Trophoblast cell (in vitro differentiated cells and primary cell): ENCODE data around the gene CIAO1.
A peak's percentile ranks its signal among the peaks of the same experiment; 100 is the strongest.

Source experiments
- DNase-seq, 2 donors: peaks; one replicate each; pipeline ENCODE4 v3.0.0-alpha.2; 2016
- H2AFZ ChIP-seq: 2 replicates; pipeline ENCODE4 v1.6.1; 2013; ENCODE audit warnings: low read length, moderate library complexity, mild to moderate bottlenecking; ENCODE audit not compliant: insufficient read depth, poor library complexity
- H2AK5ac ChIP-seq: 2 replicates; pipeline ENCODE4 v1.6.1; 2013; ENCODE audit warnings: mild to moderate bottlenecking, low read length
- H2BK120ac ChIP-seq: 2 replicates; pipeline ENCODE4 v1.6.1; 2013; ENCODE audit warnings: low read length, mild to moderate bottlenecking, moderate library complexity; ENCODE audit not compliant: insufficient read depth, poor library complexity
- H2BK12ac ChIP-seq: 2 replicates; pipeline ENCODE4 v1.6.1; 2013; ENCODE audit warnings: mild to moderate bottlenecking, low read length, moderate library complexity
- H2BK5ac ChIP-seq: 2 replicates; pipeline ENCODE4 v1.6.1; 2013; ENCODE audit warnings: low read length, low read depth, moderate library complexity, mild to moderate bottlenecking; ENCODE audit not compliant: poor library complexity
- H3K14ac ChIP-seq: 2 replicates; pipeline ENCODE4 v1.6.1; 2013; ENCODE audit warnings: mild to moderate bottlenecking, low read length
- H3K18ac ChIP-seq: 2 replicates; pipeline ENCODE4 v1.6.1; 2013; ENCODE audit warnings: mild to moderate bottlenecking, low read length
- H3K23ac ChIP-seq: 2 replicates; pipeline ENCODE4 v1.6.1; 2013; ENCODE audit warnings: low read length
- H3K27ac ChIP-seq: 2 replicates; pipeline ENCODE4 v1.5.1; 2013; ENCODE audit warnings: low read depth, mild to moderate bottlenecking, inconsistent platforms, low read length, moderate library complexity
- H3K27me3 ChIP-seq: 2 replicates; pipeline ENCODE4 v1.6.1; 2013; ENCODE audit warnings: inconsistent platforms, mild to moderate bottlenecking, low read length, moderate library complexity; ENCODE audit not compliant: insufficient read depth
- H3K36me3 ChIP-seq, 2 experiments: 1 replicate in 1 of 2; 2 replicates in 1 of 2; pipeline ENCODE4 v1.6.1; 2013; ENCODE audit warnings: low read length in 2 of 2, mild to moderate bottlenecking in 2 of 2, moderate library complexity in 1 of 2; ENCODE audit not compliant: insufficient read depth in 2 of 2, control insufficient read depth in 1 of 2
- H3K4ac ChIP-seq: 2 replicates; pipeline ENCODE4 v1.6.1; 2013; ENCODE audit warnings: low read depth, mild to moderate bottlenecking, low read length, moderate library complexity
- H3K4me1 ChIP-seq, 2 experiments: 1 replicate in 1 of 2; 2 replicates in 1 of 2; pipeline ENCODE4 v1.6.1; 2013; ENCODE audit warnings: low read length in 2 of 2, mild to moderate bottlenecking in 2 of 2, moderate library complexity in 1 of 2; ENCODE audit not compliant: insufficient read depth in 2 of 2, control insufficient read depth in 1 of 2
- H3K4me2 ChIP-seq: 2 replicates; pipeline ENCODE4 v1.6.1; 2013; ENCODE audit warnings: inconsistent platforms, mild to moderate bottlenecking, low read length, moderate library complexity
- H3K4me3 ChIP-seq: 2 replicates; pipeline ENCODE4 v1.5.1; 2013; ENCODE audit warnings: mild to moderate bottlenecking, low read depth, low read length, inconsistent platforms
- H3K79me1 ChIP-seq: one replicate; pipeline ENCODE4 v1.6.1; 2013; ENCODE audit warnings: low read length
- H3K79me2 ChIP-seq: 2 replicates; pipeline ENCODE4 v1.6.1; 2013; ENCODE audit warnings: low read length, mild to moderate bottlenecking; ENCODE audit not compliant: control insufficient read depth, insufficient read depth, poor library complexity
- H3K9ac ChIP-seq: 2 replicates; pipeline ENCODE4 v1.6.1; 2013; ENCODE audit warnings: mild to moderate bottlenecking, low read length
- H3K9me3 ChIP-seq: 2 replicates; pipeline ENCODE4 v1.6.1; 2013; ENCODE audit warnings: low read depth, mild to moderate bottlenecking, control low read depth, inconsistent platforms, low read length; ENCODE audit not compliant: insufficient read depth
- H4K12ac ChIP-seq: 2 replicates; pipeline ENCODE4 v1.6.1; 2013; ENCODE audit warnings: low read depth, mild to moderate bottlenecking, low read length, moderate library complexity
- H4K8ac ChIP-seq: 2 replicates; pipeline ENCODE4 v1.6.1; 2013; ENCODE audit warnings: low read depth, mild to moderate bottlenecking, low read length, moderate library complexity
- H4K91ac ChIP-seq: one replicate; pipeline ENCODE4 v1.6.1; 2013; ENCODE audit warnings: low read depth, mild to moderate bottlenecking, low read length, moderate library complexity
- WGBS: extraction: QIAGEN DNeasy Blood & Tissue Kit; methylation state at CpG from one replicate; pipeline ENCODE4 v1.1.7; 2013; ENCODE audit warnings: missing lambda C conversion rate; ENCODE audit not compliant: insufficient read length, insufficient coverage; ENCODE audit errors: extremely low coverage; 5-methylcytosine and 5-hydroxymethylcytosine counted together

The CIAO1 gene

GRCh38 chr2:96319396-96319795 is 53.4 kb downstream of the CIAO1 start:
- WGBS = no CpG with 5 or more reads among the region's 1 CpG
- no peak overlapping the region for H3K23ac ChIP-seq

GRCh38 chr2:96320326-96320725 is 54.3 kb downstream of the CIAO1 start:
- DNase-seq = no peak
- Histone ChIP-seq H4K8ac (no peak overlapping the region), H3K27ac (no peak overlapping the region), H3K4me2 (no peak overlapping the region), H3K79me1 (no peaks in the 10 kb centered on the region), H3K9me3 (peaks cover 4% of the 10 kb centered on the region), H3K36me3 (no peaks in the 10 kb centered on the region), H3K79me2 (peaks cover 3% of the 10 kb centered on the region), H2BK5ac (no peak overlapping the region), H3K18ac (no peak overlapping the region), H3K4me1 (peaks cover 7 to 15% of the 10 kb centered on the region in 2 experiments), H2BK12ac (no peak overlapping the region), H2AK5ac (no peak overlapping the region), H3K9ac (no peak overlapping the region), H3K14ac (no peak overlapping the region), H2AFZ (no peak overlapping the region), H3K23ac (no peak overlapping the region), H4K12ac (no peak overlapping the region), H3K27me3 (peaks cover 37% of the 10 kb centered on the region), H3K4me3 (no peak overlapping the region), H2BK120ac (no peak overlapping the region), H4K91ac (no peak overlapping the region), H3K4ac (no peak overlapping the region)
- WGBS = no CpG with 5 or more reads among the region's 3 CpGs

More at GRCh38 chr2:96319396-96319795, 53.4 kb downstream of the CIAO1 start:
- Histone ChIP-seq H2BK12ac (no peak overlapping the region), H3K36me3 (no peaks in the 10 kb centered on the region), H3K4ac (no peak overlapping the region), H3K4me3 (no peak overlapping the region), H4K8ac (no peak overlapping the region), H3K27me3 (peaks cover 29% of the 10 kb centered on the region), H2AFZ (no peak overlapping the region), H3K18ac (no peak overlapping the region), H3K9ac (no peak overlapping the region), H3K79me2 (no peaks in the 10 kb centered on the region), H4K12ac (no peak overlapping the region), H3K14ac (no peak overlapping the region), H3K79me1 (no peaks in the 10 kb centered on the region), H2AK5ac (no peak overlapping the region), H3K4me2 (no peak overlapping the region), H2BK120ac (no peak overlapping the region), H3K4me1 (peaks cover 7 to 11% of the 10 kb centered on the region in 2 experiments), H3K27ac (no peak overlapping the region), H4K91ac (no peak overlapping the region), H2BK5ac (no peak overlapping the region), H3K9me3 (peaks cover 2% of the 10 kb centered on the region)
- DNase-seq = no peak

GRCh38 chr2:96320728-96321622 is 55.0 kb downstream of the CIAO1 start:
- no CpG with 5 or more reads among the region's 41 CpGs for WGBS
- H2BK120ac ChIP-seq = no peak overlapping the region
- H3K4me1 ChIP-seq = peaks cover 7 to 18% of the 10 kb centered on the region in 2 experiments

More at GRCh38 chr2:96320728-96321622, 55.0 kb downstream of the CIAO1 start:
- H3K4me2 ChIP-seq = peak overlapping the region; percentile 85
- H3K9ac ChIP-seq = no peak overlapping the region
- no peak overlapping the region for H4K12ac ChIP-seq
- DNase-seq = no peak
- no peaks in the 10 kb centered on the region for H3K36me3 ChIP-seq
- no peak overlapping the region for H2AK5ac ChIP-seq
- no peak overlapping the region for H2BK5ac ChIP-seq
- no peaks in the 10 kb centered on the region for H3K79me1 ChIP-seq
- no peak overlapping the region for H3K18ac ChIP-seq
- no peak overlapping the region for H2BK12ac ChIP-seq
- H3K27ac ChIP-seq = no peak overlapping the region
- no peak overlapping the region for H3K14ac ChIP-seq
- H3K23ac ChIP-seq = no peak overlapping the region
- no peak overlapping the region for H3K4ac ChIP-seq
- peaks cover 37% of the 10 kb centered on the region for H3K27me3 ChIP-seq
- H4K8ac ChIP-seq = no peak overlapping the region
- peaks cover 4% of the 10 kb centered on the region for H3K9me3 ChIP-seq
- peak overlapping the region; percentile 21 for H2AFZ ChIP-seq
- H3K4me3 ChIP-seq = peak overlapping the region; percentile 45
- H4K91ac ChIP-seq = no peak overlapping the region
- peaks cover 3% of the 10 kb centered on the region for H3K79me2 ChIP-seq
